ENCODE measurements around the gene ELP4.
"Not testable (repeated sequence)": the region's sequence is repeated elsewhere in the genome, so short reads cannot be mapped to it uniquely, and the experiment has no call there.

The ELP4 gene

DNA sequence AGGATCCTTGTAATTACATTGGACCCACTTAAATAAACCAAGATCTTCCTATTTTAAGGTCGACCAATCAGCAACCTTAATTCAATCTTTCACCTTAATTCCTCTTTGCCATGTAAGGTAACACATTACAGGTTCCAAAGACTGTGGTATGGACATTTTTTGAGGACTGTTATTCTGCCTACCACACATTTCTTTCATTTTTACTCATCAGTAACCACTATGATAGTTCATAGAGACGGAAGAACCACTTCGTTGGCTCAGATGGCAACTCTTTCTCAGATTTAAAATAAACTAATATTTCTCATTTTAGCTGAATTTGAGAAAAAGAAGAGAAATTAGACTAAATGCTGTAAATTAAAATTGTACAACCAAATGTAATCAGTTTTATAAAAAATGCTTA, 205.3 kb downstream of the ELP4 start:
- DNase-seq, result no peak

DNA sequence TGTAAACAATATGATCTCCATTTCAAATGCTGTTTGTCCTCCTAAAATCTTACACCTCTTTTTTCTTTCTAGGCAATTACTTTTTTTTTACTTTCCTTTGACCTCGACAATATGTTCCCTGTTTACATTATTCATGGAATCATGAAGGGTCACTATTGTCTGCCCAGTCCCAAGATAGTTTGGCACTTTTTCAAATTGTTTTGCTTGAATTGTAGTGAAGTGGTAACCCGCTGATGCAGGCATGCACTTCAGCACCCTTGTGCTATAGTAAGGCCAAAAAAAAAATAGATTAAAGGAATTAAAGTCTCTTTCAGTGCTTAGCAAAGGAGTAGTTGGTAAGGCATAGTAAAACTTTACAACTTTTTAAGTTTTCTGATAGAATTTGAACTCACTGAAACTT, 210.7 kb downstream of the ELP4 start:
- DNase-seq, result no peak

DNA sequence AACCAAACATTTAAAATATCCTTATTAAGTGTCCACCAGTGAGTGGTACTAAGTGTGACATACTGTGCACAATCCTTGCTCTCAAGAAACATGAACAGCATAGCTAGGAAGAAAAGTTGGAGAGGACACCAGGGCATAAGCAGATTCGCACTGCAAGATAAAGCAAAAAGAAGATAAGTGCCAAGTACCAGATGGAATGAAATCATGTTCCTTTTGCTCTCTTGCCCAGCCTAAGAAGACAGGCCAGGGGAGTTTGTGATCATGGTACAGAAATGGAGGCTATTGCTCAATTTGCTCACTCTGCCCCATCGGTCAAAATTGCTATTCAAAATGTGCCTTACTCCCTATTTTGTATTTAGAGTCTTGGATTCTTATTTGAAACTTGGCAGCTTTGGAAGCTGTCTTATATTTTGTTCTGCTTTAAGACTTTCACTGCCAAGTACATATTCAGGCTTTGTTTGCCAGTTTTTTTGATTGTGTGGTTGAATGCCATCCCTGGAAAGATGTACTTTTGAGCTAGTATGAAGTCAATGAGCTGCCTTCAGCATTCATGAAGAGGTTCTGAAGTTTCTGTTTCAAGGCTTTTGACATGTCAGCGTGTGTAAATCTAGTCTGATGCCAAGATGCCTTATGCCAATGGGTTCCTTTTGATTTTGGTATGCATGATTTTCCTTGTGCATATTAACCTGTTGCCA, 211.3 kb downstream of the ELP4 start:
- no peak for DNase-seq

DNA sequence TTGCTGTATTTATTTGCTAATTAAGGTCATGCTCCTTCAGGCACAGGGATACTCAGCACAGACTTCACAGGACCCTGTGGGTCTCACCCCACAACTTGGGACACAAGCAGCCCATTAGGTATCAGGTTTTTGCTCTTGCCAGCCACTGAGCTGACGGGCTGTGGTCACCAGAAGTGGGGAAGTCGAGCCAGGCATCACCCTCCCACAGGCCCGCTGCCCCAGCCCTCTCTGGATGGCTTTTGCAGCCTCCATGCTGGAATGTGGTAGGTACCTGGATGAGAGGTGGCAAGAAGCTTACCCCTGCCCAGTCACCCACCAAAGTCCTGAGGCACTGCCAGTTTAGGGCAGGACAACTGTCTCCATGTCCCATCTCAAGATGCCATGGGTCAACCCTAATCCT, 213.2 kb downstream of the ELP4 start:
- no peak for DNase-seq

DNA sequence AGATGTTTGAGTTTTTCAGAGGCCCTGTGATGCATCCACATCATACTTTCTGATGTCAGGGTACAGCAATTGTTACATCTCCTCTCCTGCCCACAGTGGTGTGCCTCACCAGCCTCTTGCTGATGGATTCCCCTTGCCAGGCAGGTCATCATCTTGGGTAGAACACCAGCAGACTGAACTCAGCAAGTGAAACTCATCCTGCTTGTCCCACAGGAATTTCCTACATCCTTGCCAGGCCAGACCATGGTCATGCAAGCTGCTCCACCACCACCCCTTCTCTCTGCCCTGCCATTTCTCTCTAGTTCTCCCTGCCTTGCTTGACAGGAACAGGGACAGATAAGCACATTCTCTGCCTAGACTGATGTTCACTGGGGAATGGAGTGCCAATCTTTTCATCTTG, 215.6 kb downstream of the ELP4 start:
- DNase-seq, result no peak

DNA sequence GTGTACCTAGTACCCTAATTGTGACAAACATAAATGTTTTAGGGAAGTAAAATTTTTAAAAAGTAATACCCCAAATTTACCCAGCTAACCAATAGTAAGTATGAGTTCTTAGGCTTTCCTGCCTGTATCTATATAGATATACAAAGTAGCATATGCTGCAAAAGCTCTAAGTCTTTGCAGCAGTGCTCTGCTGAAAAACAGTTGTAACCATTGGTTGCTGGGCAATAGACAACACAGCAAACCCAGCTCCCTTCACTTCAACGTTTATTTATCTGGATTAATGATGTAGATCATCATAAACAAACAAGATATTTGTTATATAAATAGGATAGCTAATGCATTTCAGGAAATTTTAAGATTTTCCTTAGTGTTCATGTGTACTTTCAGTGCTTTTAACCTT, 218.9 kb downstream of the ELP4 start:
- DNase-seq, result no peak

DNA sequence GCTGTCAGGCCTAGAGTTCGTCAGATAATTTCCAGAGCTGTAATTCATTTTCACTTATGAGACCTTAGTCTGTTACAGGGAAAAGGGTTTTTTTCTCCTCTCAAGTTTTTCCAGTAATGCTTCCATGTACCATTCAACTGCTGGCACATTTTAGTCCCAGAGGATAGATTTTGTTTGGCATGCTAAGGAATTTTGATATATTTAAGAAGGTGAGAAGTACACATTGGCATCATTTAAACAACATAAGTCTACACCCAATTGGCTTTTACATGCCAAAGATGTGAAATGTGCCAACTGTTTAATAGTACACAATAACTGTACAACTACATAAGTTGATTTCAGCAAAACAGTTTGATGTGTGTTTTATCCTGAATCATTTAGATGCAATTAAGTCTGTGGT, 230.6 kb downstream of the ELP4 start:
- DNase-seq, result no peak

DNA sequence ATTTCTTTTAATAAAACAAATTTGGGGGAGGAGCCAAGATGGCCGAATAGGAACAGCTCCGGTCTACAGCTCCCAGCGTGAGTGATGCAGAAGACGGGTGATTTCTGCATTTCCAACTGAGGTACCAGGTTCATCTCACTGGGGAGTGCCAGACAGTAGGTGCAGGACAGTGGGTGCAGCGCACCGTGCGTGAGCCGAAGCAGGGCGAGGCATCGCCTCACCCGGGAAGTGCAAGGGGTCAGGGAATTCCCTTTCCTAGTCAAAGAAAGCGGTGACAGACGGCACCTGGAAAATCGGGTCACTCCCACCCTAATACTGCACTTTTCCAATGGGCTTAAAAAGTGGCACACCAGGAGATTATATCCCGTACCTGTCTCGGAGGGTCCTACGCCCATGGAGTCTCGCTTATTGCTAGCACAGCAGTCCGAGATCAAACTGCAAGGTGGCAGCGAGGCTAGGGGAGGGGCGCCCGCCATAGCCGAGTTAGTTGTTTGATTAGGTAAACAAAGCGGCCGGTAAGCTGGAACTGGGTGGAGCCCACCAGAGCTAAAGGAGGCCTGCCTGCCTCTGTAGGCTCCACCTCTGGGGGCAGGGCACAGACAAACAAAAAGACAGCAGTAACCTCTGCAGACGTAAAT, 231.3 kb downstream of the ELP4 start:
- not testable (repeated sequence) for DNase-seq

DNA sequence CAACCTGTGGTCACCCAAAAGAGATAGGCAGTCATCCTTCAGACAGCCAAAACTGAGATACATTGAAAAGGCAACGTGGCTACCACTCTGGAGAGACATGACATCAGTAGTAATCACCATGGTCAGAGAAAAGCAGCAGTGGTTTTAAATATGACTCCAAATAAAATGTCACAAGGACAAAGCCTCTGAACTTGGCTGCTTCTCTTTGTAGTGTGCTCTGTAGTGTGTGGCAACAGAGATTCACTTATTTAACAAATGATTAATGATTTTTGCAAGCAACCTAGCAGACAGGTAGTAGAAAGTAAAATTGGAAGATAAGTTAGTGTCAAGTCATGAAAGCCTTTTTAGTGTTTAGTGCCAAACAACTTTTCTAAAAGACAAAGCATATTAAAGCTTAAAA, 238.0 kb downstream of the ELP4 start:
- DNase-seq, result no peak

DNA sequence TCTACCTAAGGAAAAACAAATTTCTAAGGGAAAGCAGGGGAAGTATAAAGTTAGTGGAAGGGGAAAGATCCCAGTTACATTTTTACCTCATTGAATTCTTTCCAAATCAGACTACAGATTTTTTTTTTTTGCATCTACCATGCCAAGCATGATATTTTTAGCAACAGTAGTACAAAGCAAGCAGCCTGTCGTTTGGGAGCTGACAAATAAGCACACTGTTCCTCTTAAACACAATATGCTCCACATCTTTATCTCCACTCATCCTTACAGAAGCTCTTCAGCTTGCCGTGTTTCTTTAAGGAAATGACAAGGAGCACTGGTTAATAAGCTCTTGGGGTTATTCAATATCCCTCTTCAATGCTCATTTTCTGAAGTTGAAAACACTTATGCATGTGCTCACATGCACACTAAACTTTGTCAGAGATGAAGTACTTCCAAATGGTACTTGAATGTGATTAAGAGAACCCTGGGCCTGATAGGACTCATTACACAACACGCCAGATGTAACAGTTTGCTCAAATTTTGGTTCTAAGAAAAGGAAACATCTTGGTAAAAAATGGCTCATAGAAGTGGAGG, 247.8 kb downstream of the ELP4 start:
- no peak for DNase-seq

DNA sequence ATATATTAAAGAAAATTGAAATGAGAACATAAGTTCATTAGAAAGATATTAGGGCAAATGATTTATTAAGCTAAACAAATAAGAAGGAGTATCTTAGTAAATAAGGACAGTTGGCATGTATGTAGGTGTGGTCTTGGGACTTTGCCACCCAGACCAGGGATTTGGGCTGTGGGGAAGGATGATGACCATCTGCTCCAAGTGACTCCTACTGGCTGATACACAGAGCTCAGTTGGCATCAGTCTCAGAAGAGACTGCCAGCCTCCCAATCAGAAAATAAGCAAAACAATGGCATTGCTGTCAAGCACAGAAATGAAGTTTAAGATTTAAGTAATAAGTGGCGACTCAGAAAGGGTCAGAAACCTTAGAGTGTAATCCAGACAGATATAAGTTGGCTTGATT, 252.1 kb downstream of the ELP4 start:
- DNase-seq, result no peak

DNA sequence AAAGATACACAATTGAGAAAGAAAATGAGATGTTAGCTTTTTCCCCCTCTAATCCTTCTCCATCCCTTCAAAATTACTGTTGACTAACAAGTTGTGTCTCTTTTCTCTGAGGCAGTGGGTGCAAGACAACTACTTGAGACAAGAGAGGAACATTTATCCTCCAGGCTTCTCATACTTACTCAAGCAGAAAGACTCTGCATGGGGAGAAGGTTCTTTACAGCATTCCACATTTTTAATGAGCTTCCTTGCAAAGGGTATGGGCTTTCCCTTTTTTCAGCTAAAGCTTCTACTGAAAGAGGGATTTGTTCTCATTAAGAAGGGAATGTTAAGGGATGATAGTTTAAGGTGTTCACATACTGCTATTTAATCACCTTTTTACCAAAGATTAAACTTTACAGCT, 253.7 kb downstream of the ELP4 start:
- no peak for DNase-seq

DNA sequence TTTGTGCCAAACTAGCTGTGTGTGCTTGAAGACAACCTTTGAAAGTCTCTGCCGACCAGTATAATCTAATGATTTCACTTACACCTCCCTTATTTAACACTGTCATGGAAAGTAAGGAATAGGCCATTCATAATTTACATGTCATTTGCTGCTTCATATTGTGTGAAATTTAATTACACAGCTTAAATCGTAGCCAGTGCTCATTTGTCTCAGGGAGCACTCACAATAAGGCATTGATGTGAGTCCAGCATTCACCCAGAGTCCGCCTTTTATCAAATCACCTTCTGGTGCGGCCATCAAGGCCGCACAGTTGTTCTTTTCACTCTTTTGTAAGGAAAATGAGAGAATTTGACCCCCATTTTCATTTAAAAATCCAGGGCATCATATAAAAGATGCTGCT, 254.7 kb downstream of the ELP4 start:
- no peak for DNase-seq

DNA sequence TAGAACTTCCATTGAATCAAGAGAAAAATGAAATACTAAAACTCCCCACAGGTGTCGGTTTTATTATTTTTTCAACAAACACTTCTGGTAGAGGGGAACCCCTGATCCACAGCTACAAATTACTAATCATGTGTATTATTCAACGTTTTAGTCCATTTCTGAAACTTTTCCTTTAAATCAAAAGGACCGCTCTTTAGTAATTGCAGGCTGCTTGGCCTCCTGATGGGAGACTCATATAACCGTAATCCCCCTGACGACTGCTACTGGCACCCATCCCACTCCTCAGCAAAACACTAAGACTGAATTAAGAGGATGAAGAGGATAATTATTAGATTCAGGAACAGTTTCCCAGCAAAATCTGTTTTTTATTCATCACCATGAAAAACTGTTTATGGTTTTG, 255.2 kb downstream of the ELP4 start:
- DNase-seq, result no peak

DNA sequence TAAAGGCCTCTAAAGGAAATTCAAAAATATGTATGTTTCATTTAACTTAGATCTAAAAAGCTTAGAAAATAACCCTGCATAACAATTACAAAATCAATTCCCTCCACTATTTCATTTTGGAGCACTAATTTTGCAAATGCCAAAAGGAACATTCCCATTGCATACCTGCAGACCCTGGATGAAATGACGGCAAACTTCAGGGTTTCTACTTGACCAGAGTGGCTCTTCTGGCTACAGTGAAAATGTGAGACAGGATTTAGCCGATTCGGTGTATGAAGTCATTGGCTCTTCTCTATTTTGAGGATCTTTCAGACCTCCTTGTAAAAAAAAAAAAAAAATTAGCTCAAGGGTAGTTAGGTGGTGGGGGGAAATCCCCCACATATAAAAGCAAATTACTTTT, 257.5 kb downstream of the ELP4 start:
- DNase-seq, result no peak

DNA sequence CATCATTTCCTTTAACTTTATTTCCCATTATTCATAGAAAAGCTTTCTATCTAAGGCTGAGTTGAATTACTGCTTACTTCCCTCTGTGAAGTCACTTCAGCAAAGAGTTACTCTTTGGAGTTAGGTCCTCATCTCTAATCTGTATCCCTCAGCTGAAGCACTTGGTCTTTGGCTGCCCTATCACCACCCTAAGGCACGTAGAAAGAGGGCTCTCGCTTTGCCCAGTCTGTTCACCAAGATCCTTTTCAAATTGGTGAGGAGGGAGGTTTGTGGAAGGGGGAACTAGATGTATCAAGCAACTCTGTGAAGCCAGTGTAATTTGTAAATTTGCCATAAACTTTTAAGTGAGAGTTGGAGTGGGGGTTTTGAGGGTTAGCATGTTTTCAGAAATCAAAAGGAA, 258.1 kb downstream of the ELP4 start:
- no peak for DNase-seq

DNA sequence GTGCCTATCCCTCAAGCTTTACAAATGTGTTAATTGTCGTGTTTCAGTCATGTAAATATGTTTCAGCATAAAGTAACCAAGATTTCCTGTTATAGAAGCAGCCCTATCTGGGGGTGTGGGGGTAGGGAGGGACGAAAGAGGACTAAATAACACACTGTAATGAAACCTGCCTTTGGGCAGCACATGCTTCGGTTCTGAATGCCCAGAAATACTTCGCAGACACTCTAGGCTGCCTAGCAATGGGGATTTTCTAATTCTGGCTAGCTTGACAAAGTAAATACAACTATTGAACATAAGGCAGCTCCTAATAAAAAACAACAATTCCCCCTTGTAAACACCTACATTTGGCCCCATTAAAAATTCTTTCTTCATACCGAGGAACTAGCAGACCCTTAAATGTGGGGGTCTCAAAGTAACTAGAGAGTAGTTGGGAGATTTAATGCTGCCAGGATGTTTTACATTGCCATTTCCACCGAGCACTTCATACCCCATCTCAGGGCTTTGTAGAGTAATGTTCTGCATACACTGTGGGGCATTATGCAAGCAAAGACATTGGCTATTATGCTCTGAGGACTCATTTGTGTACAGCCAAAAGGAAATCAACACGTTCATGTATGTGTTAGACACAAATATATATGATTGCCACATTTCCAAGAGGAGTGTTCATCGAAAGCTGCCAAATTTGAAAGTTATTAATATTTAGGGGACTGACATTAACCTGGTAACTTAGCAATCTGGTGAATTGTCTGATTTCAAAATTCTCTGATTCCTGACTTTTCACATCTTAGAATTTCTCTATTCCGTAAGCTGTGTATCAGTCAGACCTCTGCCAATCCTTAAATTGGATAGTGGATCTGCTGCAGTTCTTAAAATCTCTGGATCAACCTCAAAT, 259.4 kb downstream of the ELP4 start:
- no peak for DNase-seq

DNA sequence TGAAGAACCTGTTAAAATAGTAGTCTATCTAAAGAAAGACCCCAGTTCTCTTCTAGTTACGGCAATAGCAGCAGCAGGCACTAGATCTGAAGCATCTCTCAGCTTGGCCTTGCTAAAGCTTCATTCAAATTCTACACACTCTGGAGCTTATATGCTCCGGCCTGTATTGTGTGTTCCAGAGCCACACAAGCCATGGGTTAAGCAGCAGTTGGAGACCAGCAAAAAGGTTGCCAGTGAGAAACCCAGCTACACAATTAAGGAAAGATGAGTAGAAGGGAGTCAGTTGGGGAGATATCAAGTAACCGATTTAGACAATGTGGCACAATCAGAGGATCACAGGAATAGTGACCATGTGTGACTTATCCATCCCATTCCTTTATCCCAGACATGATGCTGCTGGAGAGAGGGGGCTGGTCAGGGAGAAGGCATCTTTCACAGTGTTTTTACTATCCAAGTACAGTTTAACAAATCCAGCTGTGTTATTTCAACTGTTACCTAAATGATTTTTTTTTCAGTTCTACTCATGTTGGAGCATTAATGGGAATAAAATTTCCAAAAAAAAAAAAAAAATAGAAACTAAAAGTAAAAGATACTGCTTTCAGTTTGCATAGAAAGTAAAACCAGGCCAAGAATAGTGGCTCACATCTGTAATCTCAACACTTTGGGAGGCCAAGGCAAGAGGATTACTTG, 260.6 kb downstream of the ELP4 start:
- DNase-seq, result no peak

DNA sequence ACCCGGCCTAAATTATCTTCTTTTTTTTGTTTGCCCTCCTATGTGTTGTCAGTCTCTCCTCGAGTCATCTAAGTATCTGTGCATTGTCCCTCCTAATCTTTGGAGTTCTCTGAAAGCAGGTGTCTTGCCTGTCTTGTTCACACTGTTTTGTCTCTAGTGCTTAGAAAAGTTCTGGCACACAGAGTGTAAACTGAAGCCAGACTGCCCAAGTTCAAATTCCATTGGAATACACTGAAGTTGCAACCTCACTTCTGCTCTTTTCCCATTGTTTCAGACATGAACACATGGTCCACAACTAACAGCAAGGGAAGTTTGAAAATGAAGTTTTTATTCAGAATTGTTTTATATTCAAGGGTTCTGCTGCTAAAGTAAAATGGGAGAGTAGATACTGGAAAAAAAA, 262.8 kb downstream of the ELP4 start:
- no peak for DNase-seq

DNA sequence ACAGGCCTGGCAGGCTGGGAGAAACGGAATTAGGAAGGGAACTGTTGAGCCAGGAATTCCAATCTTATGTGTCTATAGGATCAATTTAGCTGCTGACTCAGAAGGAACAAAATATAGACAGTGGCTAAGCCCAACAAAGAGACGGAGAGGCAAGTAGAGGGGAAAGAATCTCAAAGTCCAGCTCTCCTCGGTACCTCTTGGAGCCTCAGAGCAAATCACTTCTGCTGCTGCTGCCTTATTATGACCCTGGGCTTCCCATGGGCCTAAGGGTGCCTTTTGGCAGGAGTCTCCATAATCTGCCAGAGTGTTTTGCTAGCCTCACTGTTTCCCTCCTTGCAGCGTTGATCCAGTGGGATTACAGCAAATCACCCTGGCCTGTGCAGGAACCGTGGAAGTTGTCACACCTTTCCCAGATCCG, 269.8 kb downstream of the ELP4 start:
- DNase-seq, result no peak

DNA sequence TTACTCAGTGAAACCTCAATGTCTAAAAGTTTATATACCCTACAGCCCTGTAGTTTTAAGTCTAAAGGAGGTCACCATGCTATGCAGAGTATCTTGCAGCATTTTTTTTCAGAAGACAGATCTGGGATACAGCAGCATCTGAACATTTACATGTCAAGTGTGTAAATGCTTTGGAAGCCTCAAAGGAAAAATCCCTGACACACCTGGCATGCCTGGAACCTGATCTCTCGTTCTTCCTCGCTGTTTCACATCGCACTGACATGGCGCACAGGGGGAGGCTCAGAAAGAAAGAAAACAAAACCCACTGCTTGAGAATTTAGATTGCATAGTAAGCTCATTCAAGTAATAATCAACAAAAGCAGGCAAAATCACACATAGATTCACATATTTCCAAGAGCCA, 270.5 kb downstream of the ELP4 start:
- DNase-seq, result no peak

DNA sequence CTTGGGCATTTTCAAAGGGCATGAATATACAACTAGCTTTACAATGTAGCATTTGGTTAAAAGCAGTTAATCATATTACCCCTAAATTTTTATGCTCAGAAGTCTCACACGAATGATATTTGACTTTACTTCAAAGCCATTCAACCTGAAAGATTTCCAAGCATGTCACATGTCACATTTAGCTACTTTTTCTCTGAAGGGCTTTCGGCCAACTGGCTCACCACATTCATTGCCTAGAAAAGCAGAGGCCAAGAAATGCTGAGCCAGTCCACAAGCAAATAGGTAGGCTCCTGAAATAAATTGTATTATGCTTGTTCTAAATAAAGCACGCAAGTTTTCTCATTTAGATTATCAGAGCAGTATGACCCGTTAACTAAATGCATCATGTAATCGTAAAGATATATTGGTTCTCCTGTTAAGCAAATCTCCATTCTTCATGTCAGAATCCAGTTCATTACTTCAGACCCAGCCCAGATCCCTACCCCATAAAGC, 271.0 kb downstream of the ELP4 start:
- no peak for DNase-seq

DNA sequence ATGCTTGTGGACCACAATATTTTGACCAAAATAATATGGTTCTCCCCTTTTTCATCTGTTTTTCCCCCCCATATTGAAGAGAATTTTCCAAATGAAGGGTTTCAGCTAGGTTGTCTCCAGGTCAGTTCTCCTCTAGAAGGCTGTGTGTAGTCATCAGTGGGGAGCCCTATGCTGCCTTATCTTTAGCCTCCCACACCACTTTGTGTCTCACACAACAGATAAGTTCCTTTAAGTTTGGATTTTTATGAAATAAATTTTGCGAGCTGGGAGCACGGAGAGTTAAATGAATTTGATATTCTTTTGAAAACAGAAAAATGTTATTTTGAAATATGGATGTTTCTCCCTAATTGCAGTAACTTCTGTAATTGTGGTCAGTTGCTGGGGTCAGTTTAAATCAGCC, 272.7 kb downstream of the ELP4 start:
- DNase-seq, result no peak
